NB4 (cell line): ENCODE results near the gene MGLL.

Experiments used
- CTCF ChIP-seq: IDR thresholded peaks from one replicate; pipeline ENCODE4 v1.5.1; 2012; ENCODE audit warnings: low read depth, low read length
- POLR2A ChIP-seq: IDR thresholded peaks from 2 replicates; pipeline ENCODE4 v1.6.1; 2011; ENCODE audit warnings: mild to moderate bottlenecking; ENCODE audit not compliant: insufficient read length; ENCODE audit errors: extremely low read depth

- no peak for TF ChIP-seq CTCF
- no peak for TF ChIP-seq POLR2A
These were observed 157.2 kb downstream of the MGLL start for GRCh38 chr3:127665165-127665564.
